ENCODE results near the gene GPC5.

Gene GPC5

DNA sequence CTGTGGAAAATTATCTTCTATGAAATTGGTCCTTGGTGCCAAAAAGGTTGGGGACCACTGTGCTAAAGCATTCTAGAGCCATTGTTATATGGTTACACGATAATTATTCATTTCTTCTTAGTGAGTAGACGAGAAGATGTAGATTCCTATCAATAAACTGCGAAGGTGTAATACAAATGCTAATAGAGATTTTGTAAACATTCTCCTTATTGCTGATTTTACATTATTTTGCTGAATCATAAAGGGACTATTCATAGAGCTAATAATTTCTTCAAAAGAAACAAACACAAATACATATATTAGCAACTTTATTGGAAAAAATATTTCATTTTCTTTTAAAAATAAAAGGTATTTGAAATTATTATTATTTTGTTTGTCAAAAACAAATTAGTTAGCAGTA, 1005.2 kb downstream of the GPC5 start:
- DNase-seq (ENCODE audit: insufficient read length, low spot score), result no peak
- TF ChIP-seq, protein P1, sequence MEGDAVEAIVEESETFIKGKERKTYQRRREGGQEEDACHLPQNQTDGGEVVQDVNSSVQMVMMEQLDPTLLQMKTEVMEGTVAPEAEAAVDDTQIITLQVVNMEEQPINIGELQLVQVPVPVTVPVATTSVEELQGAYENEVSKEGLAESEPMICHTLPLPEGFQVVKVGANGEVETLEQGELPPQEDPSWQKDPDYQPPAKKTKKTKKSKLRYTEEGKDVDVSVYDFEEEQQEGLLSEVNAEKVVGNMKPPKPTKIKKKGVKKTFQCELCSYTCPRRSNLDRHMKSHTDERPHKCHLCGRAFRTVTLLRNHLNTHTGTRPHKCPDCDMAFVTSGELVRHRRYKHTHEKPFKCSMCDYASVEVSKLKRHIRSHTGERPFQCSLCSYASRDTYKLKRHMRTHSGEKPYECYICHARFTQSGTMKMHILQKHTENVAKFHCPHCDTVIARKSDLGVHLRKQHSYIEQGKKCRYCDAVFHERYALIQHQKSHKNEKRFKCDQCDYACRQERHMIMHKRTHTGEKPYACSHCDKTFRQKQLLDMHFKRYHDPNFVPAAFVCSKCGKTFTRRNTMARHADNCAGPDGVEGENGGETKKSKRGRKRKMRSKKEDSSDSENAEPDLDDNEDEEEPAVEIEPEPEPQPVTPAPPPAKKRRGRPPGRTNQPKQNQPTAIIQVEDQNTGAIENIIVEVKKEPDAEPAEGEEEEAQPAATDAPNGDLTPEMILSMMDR (IDR thresholded peaks at IDR 0.05; ENCODE audit: insufficient read depth, missing control alignments), result no peak
- no peak for FAIRE-seq

DNA sequence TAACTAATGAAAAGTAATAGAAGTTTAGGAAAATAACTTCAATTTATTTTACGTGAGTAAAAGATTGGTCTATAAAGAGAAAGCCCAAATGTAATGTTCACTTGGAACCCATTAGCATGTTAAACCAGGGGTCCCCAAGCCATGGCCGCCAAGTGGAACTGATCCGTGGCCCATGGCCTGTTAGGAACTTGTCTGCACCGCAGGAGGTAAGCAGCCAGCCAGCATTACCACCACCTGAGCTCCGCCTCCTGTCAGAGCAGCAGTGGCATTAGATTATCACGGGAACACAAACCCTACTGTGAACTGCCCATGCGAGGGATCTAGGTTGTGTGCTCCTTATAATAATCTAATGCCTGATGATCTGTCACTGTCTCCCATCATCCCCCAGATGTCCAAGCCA, 1009.4 kb downstream of the GPC5 start:
- no peak for DNase-seq (ENCODE audit: insufficient read length, low spot score)
- no peak for FAIRE-seq
- TF ChIP-seq, protein P1 (IDR thresholded peaks at IDR 0.05; ENCODE audit: insufficient read depth, missing control alignments), result no peak

DNA sequence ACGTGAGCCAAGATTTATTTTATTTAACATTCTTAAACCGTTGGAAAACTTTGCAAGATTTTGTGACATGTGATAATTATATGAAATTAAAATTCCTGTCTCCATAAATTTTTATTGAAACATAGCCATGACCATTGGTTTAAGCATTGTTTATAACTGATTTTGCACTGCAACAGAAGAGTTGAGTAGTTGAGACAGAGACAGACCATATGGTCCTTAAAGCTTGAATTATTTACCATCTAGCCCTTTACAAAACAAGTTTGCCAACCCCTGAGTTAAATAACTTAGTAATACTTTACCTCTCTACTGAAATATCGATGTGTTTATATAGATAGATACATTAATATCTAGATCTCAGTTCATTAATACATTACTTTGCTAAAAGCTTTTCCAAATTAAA, 1014.1 kb downstream of the GPC5 start:
- FAIRE-seq (no peak), DNase-seq (ENCODE audit: insufficient read length, low spot score) (no peak)
- TF ChIP-seq, protein P1 (IDR thresholded peaks at IDR 0.05; ENCODE audit: insufficient read depth, missing control alignments), result no peak

DNA sequence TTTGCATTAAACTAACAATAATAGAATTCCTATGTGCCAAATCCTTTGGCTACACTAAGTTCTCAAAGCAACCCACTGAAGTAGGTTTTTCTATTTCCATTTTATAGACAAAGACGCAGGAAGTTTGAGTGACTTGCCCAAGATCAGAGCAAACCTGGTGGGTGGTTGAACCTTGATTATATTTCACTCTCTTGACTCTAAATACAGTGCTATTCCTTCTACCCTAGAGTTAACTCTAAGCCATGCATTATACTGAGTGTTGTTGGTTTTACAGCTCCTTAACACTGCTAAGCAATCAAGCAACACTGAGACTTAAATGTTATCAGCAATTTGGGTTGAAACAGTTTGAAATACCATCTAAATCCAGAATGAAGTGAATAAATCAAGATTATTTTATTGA, 1014.6 kb downstream of the GPC5 start:
- no peak for FAIRE-seq
- DNase-seq (ENCODE audit: insufficient read length, low spot score), result no peak
- TF ChIP-seq, protein P1 (IDR thresholded peaks at IDR 0.05; ENCODE audit: insufficient read depth, missing control alignments), result no peak

DNA sequence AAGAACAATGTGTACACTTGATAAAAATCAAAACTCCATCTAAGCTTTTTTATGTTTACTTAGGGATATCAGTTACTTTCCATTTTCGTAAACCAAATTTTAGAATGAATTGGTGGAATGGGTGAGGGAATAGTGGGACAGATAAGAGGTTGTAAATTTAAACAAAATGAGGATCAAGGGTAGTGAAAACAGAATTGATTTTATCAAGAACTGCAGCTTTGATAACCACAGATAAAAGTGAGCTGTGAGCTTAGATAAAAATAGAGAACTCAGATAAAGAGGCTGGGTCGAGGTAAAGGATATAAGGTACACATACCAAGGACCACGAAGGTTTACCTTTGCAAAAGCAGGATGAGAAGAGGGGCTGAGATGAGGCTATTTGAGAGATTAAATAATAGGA, 1015.0 kb downstream of the GPC5 start:
- no peak for FAIRE-seq

DNA sequence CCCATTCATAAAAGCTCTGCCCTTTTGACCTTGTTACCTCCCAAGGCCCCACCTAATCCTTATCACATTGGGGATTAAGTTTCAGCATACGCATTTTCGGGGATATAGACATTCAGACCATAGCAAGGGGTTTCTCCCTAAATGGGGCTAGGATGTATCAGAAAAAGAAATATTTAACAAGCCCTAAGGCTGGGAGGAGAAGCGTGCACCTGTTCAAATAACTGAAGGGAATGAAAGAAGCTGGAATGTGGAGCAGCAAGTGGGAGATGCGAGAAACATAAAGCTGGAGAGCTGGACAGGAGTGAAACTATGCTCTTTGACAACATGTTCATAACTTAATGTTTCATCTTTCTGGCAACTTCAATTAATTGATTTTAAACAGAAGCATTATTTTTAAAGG, 1016.4 kb downstream of the GPC5 start:
- TF ChIP-seq, protein P1 (IDR thresholded peaks at IDR 0.05; ENCODE audit: insufficient read depth, missing control alignments), result no peak
- FAIRE-seq, result no peak
- DNase-seq (ENCODE audit: insufficient read length, low spot score), result no peak

More for the DNA sequence above, 1015.0 kb downstream of the GPC5 start:
- no peak for DNase-seq (ENCODE audit: insufficient read length, low spot score)
- TF ChIP-seq, protein P1 (IDR thresholded peaks at IDR 0.05; ENCODE audit: insufficient read depth, missing control alignments), result no peak

DNA sequence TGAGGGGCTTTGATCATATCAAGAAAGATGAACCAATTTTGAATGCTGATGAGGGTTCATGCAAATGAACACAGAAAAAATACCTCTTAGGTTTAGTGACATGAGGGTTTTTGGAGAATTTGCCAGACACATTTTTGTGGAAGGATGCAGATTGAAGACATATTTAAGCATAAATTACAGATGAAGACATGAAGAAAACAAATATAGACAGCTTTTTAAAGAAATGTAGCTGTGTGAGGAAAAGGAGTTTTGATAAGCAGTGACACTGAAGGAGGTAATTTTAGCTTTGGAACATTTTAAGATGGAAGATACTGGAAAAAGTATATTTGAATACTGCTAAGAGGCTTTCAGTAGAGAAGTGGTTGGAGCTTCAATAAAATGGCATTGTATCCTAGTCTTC, 1017.4 kb downstream of the GPC5 start:
- FAIRE-seq, result no peak
- TF ChIP-seq, protein P1 (IDR thresholded peaks at IDR 0.05; ENCODE audit: insufficient read depth, missing control alignments), result no peak
- no peak for DNase-seq (ENCODE audit: insufficient read length, low spot score)

Data from D721Med (cell line).